HCT116 (cell line): Measurements from ENCODE around the gene GRIA1. TPM values are rescaled to one million over a fixed set of nuclear protein-coding genes. Genes with fewer than 3 reads are reported as not detected.

Experiments
- ATAC-seq: fragments of 200-7000 bp; cut with Tn5 transposase; 2 replicates; pipeline ENCODE4 v1.9.1; 2020; ENCODE audit warnings: mild to moderate bottlenecking, moderate library complexity
- BruUV-seq: library from RNA; stranded (reverse); fragments of 400-500 nt; replicated peaks from 2 replicates; lab custom pipeline; 2021; lab: Mats Ljungman, UMichigan
- CTCF ChIA-PET: fragments of 300-600 bp; sonication (Branson Sonifier 250); formaldehyde crosslinking; loops from one replicate; lab custom pipeline; 2021; ENCODE audit warnings: antibody characterized with exemption; lab: Charles Lee
- POLR2A ChIA-PET: fragments of 300-600, 350-600 bp; sonication (Branson Sonifier 250); formaldehyde crosslinking; loops from one replicate; lab custom pipeline; 2021; ENCODE audit warnings: antibody characterized with exemption; lab: Charles Lee
- RAD21 ChIA-PET, 2 experiments: fragments of 300-600 bp; sonication (Branson Sonifier 250); formaldehyde crosslinking; loops; one replicate each; lab custom pipeline; 2023; ENCODE audit warnings: low total read pairs in 2 of 2; ENCODE audit not compliant: uncharacterized antibody in 2 of 2, unreplicated experiment in 2 of 2, low non-redundant PET in 1 of 2; lab: Charles Lee
- DNase-seq: peaks from one replicate; pipeline ENCODE4 v3.0.0-alpha.2; 2010; ENCODE audit warnings: low read depth, low spot score
- H2AFZ ChIP-seq: fragments of 200-600 bp; shearing (Covaris generic), sonication (generic); 2 replicates; pipeline ENCODE4 v1.6.1; 2017; ENCODE audit warnings: low read depth, mixed run types, mixed read lengths, antibody characterized with exemption, low read length; ENCODE audit not compliant: poor library complexity, severe bottlenecking
- H3K27ac ChIP-seq: 2 replicates; pipeline ENCODE4 v1.5.1; 2012; ENCODE audit warnings: low read depth, low read length
- H3K27me3 ChIP-seq: fragments of 200-600 bp; sonication (generic); 2 replicates; pipeline ENCODE4 v1.6.1; 2016; ENCODE audit warnings: mixed run types, low read length, mixed read lengths; ENCODE audit not compliant: insufficient read depth
- H3K36me3 ChIP-seq, 2 experiments: fragments of 200-500 bp in 1 of 2; fragments of 200-600 bp in 1 of 2; sonication (Bioruptor generic) in 1 of 2; sonication (generic) in 1 of 2; 2 replicates each; pipeline versions ENCODE4 v1.5.1 to v1.6.1; 2014 to 2016; ENCODE audit warnings: low read length in 2 of 2, inconsistent platforms in 1 of 2, mixed read lengths in 1 of 2, mixed run types in 1 of 2; ENCODE audit not compliant: insufficient read depth in 2 of 2, control insufficient read depth in 1 of 2
- H3K4me1 ChIP-seq, 2 experiments: fragments of 200-600 bp in 1 of 2; sonication (generic) in 1 of 2; 2 replicates each; pipeline versions ENCODE4 v1.5.1 to v1.6.1; 2012 to 2017; ENCODE audit warnings: low read length in 2 of 2, inconsistent platforms in 1 of 2, mild to moderate bottlenecking in 1 of 2, mixed read lengths in 1 of 2, mixed run types in 1 of 2, moderate library complexity in 1 of 2; ENCODE audit not compliant: insufficient read depth in 2 of 2, control insufficient read depth in 1 of 2
- H3K4me2 ChIP-seq: fragments of 200-600 bp; sonication (generic); 2 replicates; pipeline ENCODE4 v1.6.1; 2017; ENCODE audit warnings: mixed run types, low read length, mixed read lengths
- H3K4me3 ChIP-seq, 2 experiments: fragments of 200-600 bp in 1 of 2; sonication (generic) in 1 of 2; replicated peaks in 1 of 2; 2 replicates each; pipeline ENCODE4 v1.5.1; 2011 to 2016; ENCODE audit warnings: low read length in 2 of 2, control low read depth in 1 of 2, low read depth in 1 of 2, mild to moderate bottlenecking in 1 of 2, mixed read lengths in 1 of 2, mixed run types in 1 of 2
- H3K79me2 ChIP-seq: fragments of 200-600 bp; sonication (generic); 2 replicates; pipeline ENCODE4 v1.6.1; 2017; ENCODE audit warnings: mild to moderate bottlenecking, mixed run types, low read length, moderate library complexity, mixed read lengths; ENCODE audit not compliant: insufficient read depth
- H3K9ac ChIP-seq: fragments of 200-600 bp; sonication (generic); 2 replicates; pipeline ENCODE4 v1.6.1; 2016; ENCODE audit warnings: low read length, mixed read lengths
- H3K9me2 ChIP-seq: fragments of 200-600 bp; sonication (generic), shearing (Covaris generic); 2 replicates; pipeline ENCODE4 v1.6.1; 2017; ENCODE audit warnings: mixed run types, mild to moderate bottlenecking, moderate library complexity; ENCODE audit not compliant: insufficient read depth
- H3K9me3 ChIP-seq, 2 experiments: fragments of 200-500 bp in 1 of 2; fragments of 200-600 bp in 1 of 2; sonication (Bioruptor generic) in 1 of 2; sonication (generic) in 1 of 2; 2 replicates each; pipeline ENCODE4 v1.6.1; 2014 to 2017; ENCODE audit warnings: low read length in 2 of 2, mixed read lengths in 2 of 2, inconsistent platforms in 1 of 2, low read depth in 1 of 2, mild to moderate bottlenecking in 1 of 2, mixed run types in 1 of 2, moderate library complexity in 1 of 2; ENCODE audit not compliant: control insufficient read depth in 1 of 2, insufficient read depth in 1 of 2
- H4K20me1 ChIP-seq: fragments of 200-600 bp; sonication (generic), shearing (Covaris generic); 2 replicates; pipeline ENCODE4 v1.6.1; 2017; ENCODE audit warnings: mixed run types, mild to moderate bottlenecking, moderate library complexity; ENCODE audit not compliant: insufficient read depth
- CBX3 ChIP-seq: IDR thresholded peaks from 2 replicates; pipeline ENCODE4 v1.6.1; 2012; ENCODE audit warnings: low read depth
- CEBPB ChIP-seq: IDR thresholded peaks from 2 replicates; pipeline ENCODE4 v1.6.1; 2012; ENCODE audit warnings: low read depth
- POLR2A ChIP-seq: IDR thresholded peaks from 2 replicates; pipeline ENCODE4 v1.7.0; 2011; ENCODE audit warnings: borderline replicate concordance; ENCODE audit not compliant: insufficient read depth, insufficient read length; ENCODE audit errors: extremely low read depth
- RAD21 ChIP-seq: IDR thresholded peaks from 2 replicates; pipeline ENCODE4 v1.6.1; 2012; ENCODE audit warnings: low read depth, mild to moderate bottlenecking
- SIN3A ChIP-seq: IDR thresholded peaks from 2 replicates; pipeline ENCODE4 v1.6.1; 2012; ENCODE audit warnings: low read depth
- SP1 ChIP-seq: IDR thresholded peaks from 2 replicates; pipeline ENCODE4 v1.6.1; 2012; ENCODE audit warnings: low read depth
- SRF ChIP-seq: IDR thresholded peaks from 2 replicates; pipeline ENCODE4 v1.6.1; 2012; ENCODE audit warnings: low read depth
- TCF7L2 ChIP-seq: IDR thresholded peaks from 2 replicates; pipeline ENCODE4 v1.7.0; 2011; ENCODE audit warnings: borderline replicate concordance, inconsistent platforms; ENCODE audit not compliant: insufficient read depth, insufficient read length; ENCODE audit errors: extremely low read depth
- YY1 ChIP-seq: IDR thresholded peaks from 2 replicates; pipeline ENCODE4 v1.6.1; 2011; ENCODE audit warnings: low read length, low read depth, moderate library complexity, mild to moderate bottlenecking; ENCODE audit not compliant: insufficient replicate concordance; ENCODE audit errors: extremely low read depth
- intact Hi-C: fragments of 100-400 bp; cut with micrococcal nuclease; formaldehyde crosslinking; loops from 2 replicates; pipeline ENCODE4 v1.10.0; 2022
- total RNA-seq: library from RNA; stranded (reverse); gene quantifications from one replicate; pipeline ENCODE4 v1.2.1, GENCODE V29; 2021; ENCODE audit not compliant: unreplicated experiment
- TF ChIP-seq, protein P1 (sequence below): IDR thresholded peaks from 2 replicates; pipeline ENCODE4 v1.6.1; 2012; ENCODE audit warnings: low read depth

The GRIA1 gene
- total RNA-seq, 1 experiment from 2014 or later = not detected

DNA sequence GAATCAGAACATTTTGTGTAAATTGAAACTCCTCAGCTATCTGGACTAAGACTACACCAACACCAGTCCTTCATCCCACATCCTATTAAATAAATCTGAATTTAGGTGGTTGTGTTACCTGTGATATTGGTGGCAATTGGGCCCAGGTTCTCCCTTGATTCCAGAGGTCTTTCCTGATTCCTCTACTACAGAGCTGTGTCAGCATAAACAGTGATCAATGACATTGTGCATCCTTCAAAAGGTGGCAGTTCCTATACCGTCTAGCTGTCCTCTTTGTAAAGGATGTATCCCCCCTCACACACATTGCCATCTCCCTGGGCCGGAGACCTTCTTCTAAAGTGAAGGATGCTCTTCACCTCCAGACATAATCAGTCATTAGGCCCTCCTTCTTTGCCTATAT, 309.0 kb downstream of the GRIA1 start:
- no peaks in the 10 kb centered on the region for H4K20me1 ChIP-seq
- H3K27me3 ChIP-seq = peaks cover 11% of the 10 kb centered on the region; the same call in 1 of the 2 replicates
- no peaks in the 10 kb centered on the region for H3K4me1 ChIP-seq
- H3K9me3 ChIP-seq = no peaks in the 10 kb centered on the region
- RAD21 ChIA-PET = no interaction called here
- H3K9ac ChIP-seq = no peak overlapping the region
- no peak overlapping the region for H3K4me2 ChIP-seq
- no peaks in the 10 kb centered on the region for H3K36me3 ChIP-seq
- DNase-seq (no peak), ATAC-seq (no peak)
- POLR2A ChIA-PET = no interaction called here
- CTCF ChIA-PET = no interaction called here
- BruUV-seq = no TSS peak
- no peaks in the 10 kb centered on the region for H3K9me2 ChIP-seq
- no peaks in the 10 kb centered on the region for H3K79me2 ChIP-seq
- intact Hi-C loops = no loop called here
- no peak overlapping the region for H3K27ac ChIP-seq
- TF ChIP-seq YY1 (no peak), SP1 (no peak), CEBPB (no peak), SIN3A (no peak), RAD21 (no peak), SRF (no peak), TCF7L2 (no peak), CBX3 (no peak), POLR2A (no peak)
- TF ChIP-seq, protein P1, sequence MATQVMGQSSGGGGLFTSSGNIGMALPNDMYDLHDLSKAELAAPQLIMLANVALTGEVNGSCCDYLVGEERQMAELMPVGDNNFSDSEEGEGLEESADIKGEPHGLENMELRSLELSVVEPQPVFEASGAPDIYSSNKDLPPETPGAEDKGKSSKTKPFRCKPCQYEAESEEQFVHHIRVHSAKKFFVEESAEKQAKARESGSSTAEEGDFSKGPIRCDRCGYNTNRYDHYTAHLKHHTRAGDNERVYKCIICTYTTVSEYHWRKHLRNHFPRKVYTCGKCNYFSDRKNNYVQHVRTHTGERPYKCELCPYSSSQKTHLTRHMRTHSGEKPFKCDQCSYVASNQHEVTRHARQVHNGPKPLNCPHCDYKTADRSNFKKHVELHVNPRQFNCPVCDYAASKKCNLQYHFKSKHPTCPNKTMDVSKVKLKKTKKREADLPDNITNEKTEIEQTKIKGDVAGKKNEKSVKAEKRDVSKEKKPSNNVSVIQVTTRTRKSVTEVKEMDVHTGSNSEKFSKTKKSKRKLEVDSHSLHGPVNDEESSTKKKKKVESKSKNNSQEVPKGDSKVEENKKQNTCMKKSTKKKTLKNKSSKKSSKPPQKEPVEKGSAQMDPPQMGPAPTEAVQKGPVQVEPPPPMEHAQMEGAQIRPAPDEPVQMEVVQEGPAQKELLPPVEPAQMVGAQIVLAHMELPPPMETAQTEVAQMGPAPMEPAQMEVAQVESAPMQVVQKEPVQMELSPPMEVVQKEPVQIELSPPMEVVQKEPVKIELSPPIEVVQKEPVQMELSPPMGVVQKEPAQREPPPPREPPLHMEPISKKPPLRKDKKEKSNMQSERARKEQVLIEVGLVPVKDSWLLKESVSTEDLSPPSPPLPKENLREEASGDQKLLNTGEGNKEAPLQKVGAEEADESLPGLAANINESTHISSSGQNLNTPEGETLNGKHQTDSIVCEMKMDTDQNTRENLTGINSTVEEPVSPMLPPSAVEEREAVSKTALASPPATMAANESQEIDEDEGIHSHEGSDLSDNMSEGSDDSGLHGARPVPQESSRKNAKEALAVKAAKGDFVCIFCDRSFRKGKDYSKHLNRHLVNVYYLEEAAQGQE = no peak
- H2AFZ ChIP-seq = no peak overlapping the region
- H3K4me3 ChIP-seq = no peak overlapping the region
